Measurements from ENCODE around the gene SURF2. TPM values are rescaled to one million over a fixed set of nuclear protein-coding genes. Genes with fewer than 3 reads are reported as not detected.
A peak's percentile ranks its signal among the peaks of the same experiment; 100 is the strongest.

SURF2 gene
- total and polyA plus RNA-seq, 9 of the 15 experiments (the other 6 are each of a cell fraction or from before 2014, with no cell fraction given) = 5.5 to 82.5 (median 21.3) TPM

DNA sequence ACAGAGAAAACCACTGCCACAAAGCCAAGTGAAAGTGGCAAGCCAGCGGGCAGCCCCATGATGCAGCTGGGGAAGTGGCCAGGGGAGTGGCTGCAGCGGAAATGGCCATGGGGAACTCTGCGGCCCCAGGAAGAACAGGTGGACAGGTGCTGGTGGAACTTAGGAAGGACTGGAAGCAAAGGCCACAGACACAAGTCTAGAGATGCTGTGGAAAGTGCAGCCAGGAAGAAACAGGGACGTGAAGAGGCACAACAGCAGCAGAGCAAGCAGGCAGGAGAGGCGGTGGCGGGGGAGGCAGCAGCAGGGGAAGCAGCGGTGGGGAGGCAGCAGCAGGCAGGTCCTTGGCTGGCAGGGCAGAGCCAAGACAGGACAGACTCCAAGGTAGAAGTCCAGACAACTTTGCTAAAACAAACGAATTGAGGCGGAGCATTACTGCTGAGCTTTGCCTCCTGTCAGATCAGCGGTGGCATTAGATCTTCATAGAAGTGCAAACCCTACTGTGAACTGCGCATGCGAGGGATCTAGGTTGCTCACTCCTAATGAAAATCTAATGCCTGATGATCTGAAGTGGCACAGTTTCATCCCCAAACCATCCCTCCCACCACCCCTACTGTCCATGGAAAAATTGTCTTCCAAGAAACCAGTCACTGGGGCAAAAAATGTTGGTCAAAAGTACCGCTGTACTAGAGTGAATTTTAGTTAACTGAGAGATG is 32.2 kb upstream of the SURF2 start:
- Histone ChIP-seq H3K9me1 (ENCODE audit: control insufficient read depth, insufficient read depth, low read length) (no peaks in the 10 kb centered on the region), H2AFZ (ENCODE audit: low read depth, low read length) (no peak overlapping the region), H3K27ac (ENCODE audit: extremely low read depth, low read depth, low read length) (no peak overlapping the region), H3K79me2 (ENCODE audit: control insufficient read depth, insufficient read depth, low read length) (no peaks in the 10 kb centered on the region), H4K20me1 (replicated peaks; ENCODE audit: control insufficient read depth, insufficient read depth, low read length) (no peaks in the 10 kb centered on the region), H3K27me3 (ENCODE audit: control insufficient read depth in 2 of 2, insufficient read depth in 2 of 2, low read length in 2 of 2) (peaks cover 0 to 8% of the 10 kb centered on the region in 2 experiments; a peak in 1 of 5 replicates), H3K4me3 (no peak overlapping the region), H3K36me3 (ENCODE audit: control insufficient read depth, insufficient read depth, low read length) (no peaks in the 10 kb centered on the region), H3K4me2 (ENCODE audit: insufficient read depth, low read length) (no peak overlapping the region), H3K9me3 (replicated peaks; ENCODE audit: control insufficient read depth, insufficient read depth, low read depth, low read length) (peaks cover 5% of the 10 kb centered on the region), H3K9ac (ENCODE audit: insufficient read depth in 1 of 2, low read depth in 2 of 2, low read length in 2 of 2) (no peak overlapping the region), H3K4me1 (replicated peaks in 1 of 2; ENCODE audit: control insufficient read depth in 2 of 2, insufficient read depth in 2 of 2, low read length in 2 of 2) (peaks cover 0 to 9% of the 10 kb centered on the region in 2 experiments; a peak in 2 of 5 replicates)
- no peak for TF ChIP-seq CTBP1 (IDR thresholded peaks at IDR 0.05; ENCODE audit: borderline replicate concordance)
- TF ChIP-seq ZNF589 (CRISPR knock-in tag; IDR thresholded peaks at IDR 0.05; ENCODE audit: low read depth) = no peak
- TF ChIP-seq NRF1 (conservative IDR thresholded peaks at IDR 0.05 in 1 of 2, IDR thresholded peaks at IDR 0.05 in 1 of 2) = peak; percentile 61 to 63
- TF ChIP-seq, protein P1, sequence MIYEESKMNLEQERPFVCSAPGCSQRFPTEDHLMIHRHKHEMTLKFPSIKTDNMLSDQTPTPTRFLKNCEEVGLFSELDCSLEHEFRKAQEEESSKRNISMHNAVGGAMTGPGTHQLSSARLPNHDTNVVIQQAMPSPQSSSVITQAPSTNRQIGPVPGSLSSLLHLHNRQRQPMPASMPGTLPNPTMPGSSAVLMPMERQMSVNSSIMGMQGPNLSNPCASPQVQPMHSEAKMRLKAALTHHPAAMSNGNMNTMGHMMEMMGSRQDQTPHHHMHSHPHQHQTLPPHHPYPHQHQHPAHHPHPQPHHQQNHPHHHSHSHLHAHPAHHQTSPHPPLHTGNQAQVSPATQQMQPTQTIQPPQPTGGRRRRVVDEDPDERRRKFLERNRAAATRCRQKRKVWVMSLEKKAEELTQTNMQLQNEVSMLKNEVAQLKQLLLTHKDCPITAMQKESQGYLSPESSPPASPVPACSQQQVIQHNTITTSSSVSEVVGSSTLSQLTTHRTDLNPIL (CRISPR knock-in tag; IDR thresholded peaks at IDR 0.05) = no peak
- TF ChIP-seq OTX1 (CRISPR knock-in tag; IDR thresholded peaks at IDR 0.05) = no peak
- peak in 1 of 2 experiments; percentile 37; a peak in 1 of 3 replicates for TF ChIP-seq CBX3 (IDR thresholded peaks at IDR 0.05; ENCODE audit: borderline replicate concordance in 1 of 2, low read length in 2 of 2)
- no peak for TF ChIP-seq MXI1 (IDR thresholded peaks at IDR 0.05; ENCODE audit: low read depth, low read length)
- TF ChIP-seq GTF2E2 (tag; IDR thresholded peaks at IDR 0.05) = no peak
- no peak for TF ChIP-seq ZNF699 (CRISPR knock-in tag; IDR thresholded peaks at IDR 0.05; ENCODE audit: insufficient replicate concordance)
- TF ChIP-seq ATF1 (CRISPR knock-in tag; IDR thresholded peaks at IDR 0.05) = no peak
- TF ChIP-seq ATF1 (tag; IDR thresholded peaks at IDR 0.05) = no peak
- TF ChIP-seq, protein P2, sequence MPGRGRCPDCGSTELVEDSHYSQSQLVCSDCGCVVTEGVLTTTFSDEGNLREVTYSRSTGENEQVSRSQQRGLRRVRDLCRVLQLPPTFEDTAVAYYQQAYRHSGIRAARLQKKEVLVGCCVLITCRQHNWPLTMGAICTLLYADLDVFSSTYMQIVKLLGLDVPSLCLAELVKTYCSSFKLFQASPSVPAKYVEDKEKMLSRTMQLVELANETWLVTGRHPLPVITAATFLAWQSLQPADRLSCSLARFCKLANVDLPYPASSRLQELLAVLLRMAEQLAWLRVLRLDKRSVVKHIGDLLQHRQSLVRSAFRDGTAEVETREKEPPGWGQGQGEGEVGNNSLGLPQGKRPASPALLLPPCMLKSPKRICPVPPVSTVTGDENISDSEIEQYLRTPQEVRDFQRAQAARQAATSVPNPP (IDR thresholded peaks at IDR 0.05; ENCODE audit: borderline replicate concordance, insufficient read depth, insufficient read length) = no peak
- TF ChIP-seq ARHGAP35 (IDR thresholded peaks at IDR 0.05; ENCODE audit: partially characterized antibody) = no peak
- TF ChIP-seq CREM (IDR thresholded peaks at IDR 0.05; ENCODE audit: low read depth) = no peak
- TF ChIP-seq, protein P3, sequence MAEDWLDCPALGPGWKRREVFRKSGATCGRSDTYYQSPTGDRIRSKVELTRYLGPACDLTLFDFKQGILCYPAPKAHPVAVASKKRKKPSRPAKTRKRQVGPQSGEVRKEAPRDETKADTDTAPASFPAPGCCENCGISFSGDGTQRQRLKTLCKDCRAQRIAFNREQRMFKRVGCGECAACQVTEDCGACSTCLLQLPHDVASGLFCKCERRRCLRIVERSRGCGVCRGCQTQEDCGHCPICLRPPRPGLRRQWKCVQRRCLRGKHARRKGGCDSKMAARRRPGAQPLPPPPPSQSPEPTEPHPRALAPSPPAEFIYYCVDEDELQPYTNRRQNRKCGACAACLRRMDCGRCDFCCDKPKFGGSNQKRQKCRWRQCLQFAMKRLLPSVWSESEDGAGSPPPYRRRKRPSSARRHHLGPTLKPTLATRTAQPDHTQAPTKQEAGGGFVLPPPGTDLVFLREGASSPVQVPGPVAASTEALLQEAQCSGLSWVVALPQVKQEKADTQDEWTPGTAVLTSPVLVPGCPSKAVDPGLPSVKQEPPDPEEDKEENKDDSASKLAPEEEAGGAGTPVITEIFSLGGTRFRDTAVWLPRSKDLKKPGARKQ (CRISPR knock-in tag; IDR thresholded peaks at IDR 0.05) = no peak
- no peak for TF ChIP-seq L3MBTL2 (IDR thresholded peaks at IDR 0.05)
- FAIRE-seq = no peak
- no peak for ATAC-seq
- intact Hi-C loops (cut with micrococcal nuclease) = loop anchor here (10.0 kb wide), 1 partner anchor 49 kb away; the partner anchor contains the start of gene ABO
- 37% methylated on average over 11 of the region's 13 CpGs for WGBS (ENCODE audit: insufficient coverage, low coverage, missing lambda C conversion rate)
- in situ Hi-C loops (cut with MboI) = no loop called here
- BruUV-seq (replicated peaks) = no TSS peak
- no peak for DNase-seq (ENCODE audit: extremely low read depth in 1 of 4, low spot score in 3 of 4)
- ChIA-PET POLR2A (no interaction called here), CTCF (ENCODE audit: low intra/inter-chr PET ratio) (no interaction called here)
